Astrocyte (in vitro differentiated cells and primary cell): ENCODE results near the gene SLC19A1. TPM values are rescaled to one million over a fixed set of nuclear protein-coding genes. Genes with fewer than 3 reads are reported as not detected.

Experiments
- DNase-seq: peaks from one replicate; pipeline ENCODE4 v3.0.0-alpha.2; 2010; ENCODE audit warnings: low read depth
- FAIRE-seq: peaks from 2 replicates; lab custom pipeline; 2011; peaks lifted over from hg19 to GRCh38; lab: Jason Lieb, UNC
- H2AFZ ChIP-seq: 2 replicates; pipeline ENCODE4 v1.6.0; 2012; ENCODE audit warnings: low read depth, low read length, inconsistent platforms
- H3K27ac ChIP-seq: 2 replicates; pipeline ENCODE4 v1.5.1; 2011; ENCODE audit warnings: low read depth, low read length, inconsistent platforms
- H3K27me3 ChIP-seq: 2 replicates; pipeline ENCODE4 v1.6.0; 2011; ENCODE audit warnings: low read length, inconsistent platforms; ENCODE audit not compliant: insufficient read depth
- H3K36me3 ChIP-seq: 2 replicates; pipeline ENCODE4 v1.5.1; 2011; ENCODE audit warnings: low read length, inconsistent platforms; ENCODE audit not compliant: insufficient read depth
- H3K4me1 ChIP-seq: 2 replicates; pipeline ENCODE4 v1.5.1; 2011; ENCODE audit warnings: low read length, inconsistent platforms; ENCODE audit not compliant: insufficient read depth
- H3K4me2 ChIP-seq: 2 replicates; pipeline ENCODE4 v1.6.0; 2012; ENCODE audit warnings: low read length, inconsistent platforms
- H3K4me3 ChIP-seq: 2 replicates; pipeline ENCODE4 v1.5.1; 2011; ENCODE audit warnings: low read depth, mild to moderate bottlenecking, low read length, inconsistent platforms; ENCODE audit not compliant: insufficient read depth
- H3K79me2 ChIP-seq: 2 replicates; pipeline ENCODE4 v1.6.0; 2012; ENCODE audit warnings: mild to moderate bottlenecking, low read length, inconsistent platforms; ENCODE audit not compliant: insufficient read depth
- H3K9ac ChIP-seq: 2 replicates; pipeline ENCODE4 v1.6.0; 2012; ENCODE audit warnings: mild to moderate bottlenecking, low read length, inconsistent platforms
- H3K9me3 ChIP-seq: 2 replicates; pipeline ENCODE4 v1.5.1; 2012; ENCODE audit warnings: low read depth, mild to moderate bottlenecking, low read length, inconsistent platforms; ENCODE audit not compliant: insufficient read depth
- H4K20me1 ChIP-seq: 2 replicates; pipeline ENCODE4 v1.6.0; 2012; ENCODE audit warnings: low read length, inconsistent platforms; ENCODE audit not compliant: insufficient read depth
- H3K27ac Mint-ChIP-seq: one replicate; pipeline ENCODE4 v1.8.0; 2021; ENCODE audit warnings: mild to moderate bottlenecking, mixed read lengths; ENCODE audit not compliant: unreplicated experiment
- H3K27me3 Mint-ChIP-seq: one replicate; pipeline ENCODE4 v1.8.0; 2021; ENCODE audit warnings: low read depth, mixed read lengths; ENCODE audit not compliant: unreplicated experiment
- H3K36me3 Mint-ChIP-seq: one replicate; pipeline ENCODE4 v1.8.0; 2021; ENCODE audit warnings: low read depth, mixed read lengths; ENCODE audit not compliant: unreplicated experiment
- H3K4me1 Mint-ChIP-seq: one replicate; pipeline ENCODE4 v1.8.0; 2021; ENCODE audit warnings: low read depth, mixed read lengths; ENCODE audit not compliant: unreplicated experiment
- H3K4me3 Mint-ChIP-seq: one replicate; pipeline ENCODE4 v1.8.0; 2021; ENCODE audit warnings: mild to moderate bottlenecking, moderate library complexity, mixed read lengths; ENCODE audit not compliant: unreplicated experiment
- H3K9me3 Mint-ChIP-seq: one replicate; pipeline ENCODE4 v1.8.0; 2021; ENCODE audit warnings: mild to moderate bottlenecking, mixed read lengths; ENCODE audit not compliant: unreplicated experiment
- EZH2 ChIP-seq: IDR thresholded peaks from 2 replicates; pipeline ENCODE4 v1.6.1; 2012; ENCODE audit warnings: mild to moderate bottlenecking, low read length, inconsistent platforms; ENCODE audit not compliant: insufficient read depth
- microRNA-seq: library from miRNA; unstranded; fragments of <30 nt; microRNA quantifications from one replicate; pipeline ENCODE4 v1.2.0, GENCODE V29; 2020
- total RNA-seq: library from RNA; stranded (reverse); gene quantifications from 2 replicates; pipeline ENCODE4 v1.2.1, GENCODE V29; 2021
- TF ChIP-seq, protein P1 (sequence below): IDR thresholded peaks from 2 replicates; pipeline ENCODE4 v1.5.1; 2011; ENCODE audit warnings: low read depth, mild to moderate bottlenecking, inconsistent platforms, low read length, moderate library complexity; ENCODE audit not compliant: insufficient read depth

SLC19A1 gene
- total RNA-seq, 1 donor from 2014 or later, result 11.7 TPM

DNA sequence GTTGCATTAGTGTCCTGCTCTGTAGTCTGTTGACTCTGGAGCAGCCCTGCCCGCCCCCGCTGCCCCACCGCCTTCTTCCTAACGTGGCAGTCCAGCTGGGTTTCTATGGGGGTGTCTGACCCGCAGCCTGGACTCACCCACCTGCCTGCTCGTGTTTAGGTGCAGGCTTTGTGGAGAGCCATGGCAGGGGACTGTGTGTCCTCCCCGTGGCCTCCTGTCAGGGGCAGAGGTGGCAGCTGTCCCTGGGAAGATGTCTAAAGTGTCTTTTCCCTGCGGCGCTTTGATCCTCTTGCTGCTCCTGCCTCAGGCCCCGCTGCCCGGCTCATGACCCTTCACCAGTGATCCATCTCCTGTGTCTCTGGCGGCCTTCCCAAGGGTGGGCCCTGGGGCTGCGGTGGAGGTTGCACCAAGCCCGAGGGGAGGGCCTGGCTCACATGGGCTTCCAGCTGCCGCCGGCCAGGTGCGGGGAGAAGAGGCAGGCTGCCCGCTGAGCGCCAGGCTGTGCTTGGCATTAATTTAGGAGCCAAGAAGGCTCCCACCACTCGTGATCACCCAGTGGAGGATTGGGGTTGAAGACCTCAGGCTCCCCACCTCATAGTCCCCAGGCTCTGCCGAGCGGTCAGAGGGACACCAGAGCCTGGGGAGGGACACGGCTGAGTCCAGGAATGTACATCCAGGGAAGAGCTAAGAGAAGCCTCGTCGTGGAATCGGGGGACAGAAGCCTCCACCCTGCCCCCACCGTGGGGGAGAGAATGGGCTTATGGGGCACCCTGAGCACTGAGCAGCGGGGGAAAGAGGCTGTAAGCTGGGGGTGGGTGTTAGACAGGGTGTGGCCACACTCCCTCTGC is 93.2 kb downstream of the SLC19A1 start:
- H4K20me1 ChIP-seq, result peaks cover 63% of the 10 kb centered on the region
- DNase-seq, result no peak

DNA sequence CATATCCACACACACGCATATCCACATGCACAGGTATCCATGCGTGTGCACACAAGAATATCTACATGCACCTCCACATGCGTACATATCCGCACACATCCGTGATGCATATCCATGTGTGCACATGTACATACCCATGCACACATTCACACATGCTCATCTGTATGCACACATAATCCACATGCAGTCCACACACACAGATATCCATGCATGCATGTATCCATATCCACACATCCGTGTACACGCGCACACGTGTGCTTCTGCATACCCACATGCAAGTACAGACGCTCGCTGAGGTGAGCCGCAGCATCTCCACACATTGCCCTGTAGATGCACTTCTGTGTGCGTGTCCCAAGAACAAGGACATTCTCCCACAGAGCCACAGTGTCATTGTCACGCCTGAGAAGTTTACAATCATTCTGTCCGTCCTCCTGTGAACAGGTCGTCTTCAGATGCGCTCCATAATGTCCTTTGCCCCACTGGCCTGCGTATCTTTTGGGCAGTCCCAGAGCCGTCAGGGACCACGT is 93.9 kb downstream of the SLC19A1 start:
- Histone ChIP-seq H2AFZ (no peak overlapping the region), H3K79me2 (peaks cover 68% of the 10 kb centered on the region), H4K20me1 (peaks cover 62% of the 10 kb centered on the region), H3K4me2 (no peak overlapping the region), H3K4me3 (no peak overlapping the region), H3K4me1 (peaks cover 4% of the 10 kb centered on the region), H3K9ac (no peak overlapping the region), H3K9me3 (peaks cover 2% of the 10 kb centered on the region), H3K27me3 (no peaks in the 10 kb centered on the region), H3K36me3 (no peaks in the 10 kb centered on the region), H3K27ac (no peak overlapping the region)
- DNase-seq (no peak), FAIRE-seq (no peak)
- TF ChIP-seq, protein P1, sequence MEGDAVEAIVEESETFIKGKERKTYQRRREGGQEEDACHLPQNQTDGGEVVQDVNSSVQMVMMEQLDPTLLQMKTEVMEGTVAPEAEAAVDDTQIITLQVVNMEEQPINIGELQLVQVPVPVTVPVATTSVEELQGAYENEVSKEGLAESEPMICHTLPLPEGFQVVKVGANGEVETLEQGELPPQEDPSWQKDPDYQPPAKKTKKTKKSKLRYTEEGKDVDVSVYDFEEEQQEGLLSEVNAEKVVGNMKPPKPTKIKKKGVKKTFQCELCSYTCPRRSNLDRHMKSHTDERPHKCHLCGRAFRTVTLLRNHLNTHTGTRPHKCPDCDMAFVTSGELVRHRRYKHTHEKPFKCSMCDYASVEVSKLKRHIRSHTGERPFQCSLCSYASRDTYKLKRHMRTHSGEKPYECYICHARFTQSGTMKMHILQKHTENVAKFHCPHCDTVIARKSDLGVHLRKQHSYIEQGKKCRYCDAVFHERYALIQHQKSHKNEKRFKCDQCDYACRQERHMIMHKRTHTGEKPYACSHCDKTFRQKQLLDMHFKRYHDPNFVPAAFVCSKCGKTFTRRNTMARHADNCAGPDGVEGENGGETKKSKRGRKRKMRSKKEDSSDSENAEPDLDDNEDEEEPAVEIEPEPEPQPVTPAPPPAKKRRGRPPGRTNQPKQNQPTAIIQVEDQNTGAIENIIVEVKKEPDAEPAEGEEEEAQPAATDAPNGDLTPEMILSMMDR, result no peak
- no peak for TF ChIP-seq EZH2
- peaks cover 2% of the 10 kb centered on the region for H3K9me3 Mint-ChIP-seq
- peaks cover 24% of the 10 kb centered on the region for H3K36me3 Mint-ChIP-seq
- peak overlapping the region; percentile 9 for H3K27ac Mint-ChIP-seq
- no peak overlapping the region for H3K4me3 Mint-ChIP-seq
- H3K4me1 Mint-ChIP-seq, result peaks cover 30% of the 10 kb centered on the region
- H3K27me3 Mint-ChIP-seq, result no peaks in the 10 kb centered on the region

More for the DNA sequence above, 93.2 kb downstream of the SLC19A1 start:
- Histone ChIP-seq H3K27ac (no peak overlapping the region), H3K4me3 (no peak overlapping the region), H3K79me2 (peaks cover 67% of the 10 kb centered on the region), H3K9ac (no peak overlapping the region), H2AFZ (no peak overlapping the region), H3K36me3 (no peaks in the 10 kb centered on the region), H3K4me1 (peaks cover 8% of the 10 kb centered on the region), H3K27me3 (no peaks in the 10 kb centered on the region), H3K4me2 (no peak overlapping the region), H3K9me3 (peaks cover 2% of the 10 kb centered on the region)
- Mint-ChIP-seq H3K27me3 (no peaks in the 10 kb centered on the region), H3K4me1 (peaks cover 31% of the 10 kb centered on the region), H3K9me3 (peaks cover 2% of the 10 kb centered on the region), H3K27ac (peak overlapping the region; percentile 71), H3K4me3 (peak overlapping the region; percentile 67), H3K36me3 (peaks cover 21% of the 10 kb centered on the region)
- TF ChIP-seq, protein P1, result no peak
- TF ChIP-seq EZH2, result no peak
- FAIRE-seq, result no peak

Small RNA genes lying within 50 kb of the gene (microRNA-seq; reads per million reads assigned to microRNA genes)
- gene MIR6815, result 98.0 reads per million, percentile 66 among the genes with 10 or more reads in this experiment

Other genes starting within 250 kb of the SLC19A1 start
- gene COL18A1, start 137.3 kb downstream of the SLC19A1 start, total RNA-seq, result 616 and 692 TPM in 2 replicates
- 1.8 and 2.5 TPM in 2 replicates for gene PCBP3, start 101.3 kb upstream of the SLC19A1 start, total RNA-seq